ENCODE data around the gene UNC93A.
"Not testable (repeated sequence)": the region's sequence is repeated elsewhere in the genome, so short reads cannot be mapped to it uniquely, and the experiment has no call there.

The UNC93A gene

DNA sequence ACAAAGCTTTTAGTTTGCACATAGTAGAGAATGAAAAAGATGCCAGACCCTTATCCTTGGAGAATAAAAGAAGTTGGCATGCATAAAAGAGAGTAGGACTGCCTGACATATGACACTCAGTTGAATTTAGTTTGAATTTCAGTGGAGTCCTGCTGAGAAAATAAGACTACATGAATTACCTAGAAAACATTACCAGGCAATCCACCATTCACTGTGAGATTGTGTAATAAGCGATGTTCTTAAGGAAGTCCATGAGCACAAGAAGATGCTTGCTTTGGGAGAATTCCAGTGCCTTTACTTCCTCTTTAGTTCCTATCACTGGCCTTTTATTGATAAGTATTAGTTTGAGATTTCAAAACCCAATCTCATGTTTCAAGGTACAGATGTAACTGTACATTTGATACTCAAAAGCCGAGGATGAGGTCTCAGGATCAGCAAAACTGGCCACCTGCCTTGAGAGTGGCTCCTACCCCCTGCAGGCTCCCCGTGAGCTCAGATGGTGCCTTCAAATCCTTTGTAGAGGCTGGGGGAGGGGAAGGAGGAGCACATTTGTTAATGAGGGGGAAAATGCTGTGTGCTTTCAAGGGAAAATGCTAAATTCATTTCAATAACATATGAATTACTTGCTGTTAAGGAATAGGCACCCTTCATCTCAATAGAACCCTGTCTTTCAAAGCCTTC is 11.2 kb upstream of the UNC93A start:
- Histone ChIP-seq H3K4me3 (ENCODE audit: insufficient read depth, low read length, poor library complexity, severe bottlenecking) (no peak overlapping the region), H3K79me2 (ENCODE audit: insufficient read depth, low read length) (no peaks in the 10 kb centered on the region), H3K27me3 (ENCODE audit: low read length) (0 out of 2 replicates have a peak, but pooled peaks cover 3% of the 10 kb centered on the region), H3K9me3 (ENCODE audit: insufficient read depth, low read length) (no peaks in the 10 kb centered on the region), H4K20me1 (ENCODE audit: low read depth, low read length) (no peaks in the 10 kb centered on the region), H3K4me2 (ENCODE audit: low read depth, low read length, poor library complexity, severe bottlenecking) (no peak overlapping the region), H3K36me3 (ENCODE audit: low read length) (no peaks in the 10 kb centered on the region), H3K27ac (ENCODE audit: low read depth, low read length) (no peak overlapping the region), H3F3A (ENCODE audit: insufficient read depth) (no peaks in the 10 kb centered on the region), H2AFZ (ENCODE audit: low read depth, low read length, severe bottlenecking) (no peak overlapping the region), H3K9me2 (replicated peaks; ENCODE audit: insufficient read depth, low read length) (no peaks in the 10 kb centered on the region), H3K9ac (ENCODE audit: low read length) (no peak overlapping the region)
- TF ChIP-seq EZH2phosphoT487 (conservative IDR thresholded peaks at IDR 0.05; ENCODE audit: low read length) = no peak
- TF ChIP-seq, protein P1, sequence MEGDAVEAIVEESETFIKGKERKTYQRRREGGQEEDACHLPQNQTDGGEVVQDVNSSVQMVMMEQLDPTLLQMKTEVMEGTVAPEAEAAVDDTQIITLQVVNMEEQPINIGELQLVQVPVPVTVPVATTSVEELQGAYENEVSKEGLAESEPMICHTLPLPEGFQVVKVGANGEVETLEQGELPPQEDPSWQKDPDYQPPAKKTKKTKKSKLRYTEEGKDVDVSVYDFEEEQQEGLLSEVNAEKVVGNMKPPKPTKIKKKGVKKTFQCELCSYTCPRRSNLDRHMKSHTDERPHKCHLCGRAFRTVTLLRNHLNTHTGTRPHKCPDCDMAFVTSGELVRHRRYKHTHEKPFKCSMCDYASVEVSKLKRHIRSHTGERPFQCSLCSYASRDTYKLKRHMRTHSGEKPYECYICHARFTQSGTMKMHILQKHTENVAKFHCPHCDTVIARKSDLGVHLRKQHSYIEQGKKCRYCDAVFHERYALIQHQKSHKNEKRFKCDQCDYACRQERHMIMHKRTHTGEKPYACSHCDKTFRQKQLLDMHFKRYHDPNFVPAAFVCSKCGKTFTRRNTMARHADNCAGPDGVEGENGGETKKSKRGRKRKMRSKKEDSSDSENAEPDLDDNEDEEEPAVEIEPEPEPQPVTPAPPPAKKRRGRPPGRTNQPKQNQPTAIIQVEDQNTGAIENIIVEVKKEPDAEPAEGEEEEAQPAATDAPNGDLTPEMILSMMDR (IDR thresholded peaks at IDR 0.05; ENCODE audit: insufficient read depth, low read length, poor library complexity, severe bottlenecking) = no peak

DNA sequence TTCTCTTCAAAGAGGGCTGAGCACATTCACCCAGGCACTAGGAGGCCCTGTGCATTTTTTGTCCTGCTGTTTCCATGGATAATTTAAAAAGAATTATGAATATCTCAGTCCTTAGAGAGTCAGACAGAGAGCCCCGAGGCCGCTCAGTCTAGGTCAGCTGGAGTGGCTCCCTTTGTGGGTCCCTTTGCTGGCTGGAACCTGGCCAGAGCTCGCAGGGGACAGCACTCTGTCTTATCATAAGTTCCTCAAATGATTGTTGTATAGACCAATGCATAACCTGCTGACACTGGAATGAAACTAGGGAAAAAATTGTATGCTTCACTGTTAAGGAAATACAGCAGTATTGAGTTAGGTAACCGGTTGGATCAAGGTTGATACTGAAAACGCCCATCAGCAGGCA is 10.6 kb upstream of the UNC93A start:
- H3K9ac ChIP-seq (ENCODE audit: low read length); H2AFZ ChIP-seq (ENCODE audit: low read depth, low read length, severe bottlenecking); H3F3A ChIP-seq (ENCODE audit: insufficient read depth); H4K20me1 ChIP-seq (ENCODE audit: low read depth, low read length); H3K79me2 ChIP-seq (ENCODE audit: insufficient read depth, low read length); H3K36me3 ChIP-seq (ENCODE audit: low read length); H3K4me2 ChIP-seq (ENCODE audit: low read depth, low read length, poor library complexity, severe bottlenecking); H3K9me3 ChIP-seq (ENCODE audit: insufficient read depth, low read length); H3K27ac ChIP-seq (ENCODE audit: low read depth, low read length); H3K27me3 ChIP-seq (ENCODE audit: low read length); H3K9me2 ChIP-seq (replicated peaks; ENCODE audit: insufficient read depth, low read length); H3K4me3 ChIP-seq (ENCODE audit: insufficient read depth, low read length, poor library complexity, severe bottlenecking): not testable (repeated sequence)

DNA sequence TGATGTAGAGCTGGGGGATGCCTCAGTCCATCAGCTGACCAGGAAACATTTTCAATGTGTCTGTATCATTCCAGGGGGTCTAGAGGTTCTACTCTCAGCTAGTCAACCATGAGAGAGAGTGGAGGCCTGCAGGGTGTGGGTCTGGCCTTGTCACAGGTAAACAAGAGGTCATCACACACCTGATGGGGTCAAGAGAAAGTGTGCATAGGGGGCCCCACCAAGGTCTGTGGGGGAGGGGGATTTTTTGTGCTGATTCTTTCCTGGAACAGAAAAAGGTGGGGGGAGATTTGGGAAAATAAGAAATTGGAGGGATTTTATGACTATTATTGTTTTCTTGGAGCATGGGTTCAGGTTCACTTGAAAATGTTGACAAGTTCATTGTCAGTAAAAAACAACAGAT is 8.9 kb upstream of the UNC93A start:
- no peak overlapping the region for H3K9ac ChIP-seq (ENCODE audit: low read length)
- no peaks in the 10 kb centered on the region for H3K36me3 ChIP-seq (ENCODE audit: low read length)
- H3K27me3 ChIP-seq (ENCODE audit: low read length) = 0 out of 2 replicates have a peak, but pooled peaks cover 3% of the 10 kb centered on the region
- H3K9me2 ChIP-seq (replicated peaks; ENCODE audit: insufficient read depth, low read length) = no peaks in the 10 kb centered on the region
- H3K79me2 ChIP-seq (ENCODE audit: insufficient read depth, low read length) = no peaks in the 10 kb centered on the region
- no peaks in the 10 kb centered on the region for H3K9me3 ChIP-seq (ENCODE audit: insufficient read depth, low read length)
- no peaks in the 10 kb centered on the region for H4K20me1 ChIP-seq (ENCODE audit: low read depth, low read length)
- no peak overlapping the region for H2AFZ ChIP-seq (ENCODE audit: low read depth, low read length, severe bottlenecking)
- H3K4me2 ChIP-seq (ENCODE audit: low read depth, low read length, poor library complexity, severe bottlenecking) = no peak overlapping the region
- H3K27ac ChIP-seq (ENCODE audit: low read depth, low read length) = no peak overlapping the region
- no peak for TF ChIP-seq EZH2phosphoT487 (conservative IDR thresholded peaks at IDR 0.05; ENCODE audit: low read length)
- TF ChIP-seq, protein P1 (IDR thresholded peaks at IDR 0.05; ENCODE audit: insufficient read depth, low read length, poor library complexity, severe bottlenecking) = no peak
- no peaks in the 10 kb centered on the region for H3F3A ChIP-seq (ENCODE audit: insufficient read depth)
- H3K4me3 ChIP-seq (ENCODE audit: insufficient read depth, low read length, poor library complexity, severe bottlenecking) = no peak overlapping the region

DNA sequence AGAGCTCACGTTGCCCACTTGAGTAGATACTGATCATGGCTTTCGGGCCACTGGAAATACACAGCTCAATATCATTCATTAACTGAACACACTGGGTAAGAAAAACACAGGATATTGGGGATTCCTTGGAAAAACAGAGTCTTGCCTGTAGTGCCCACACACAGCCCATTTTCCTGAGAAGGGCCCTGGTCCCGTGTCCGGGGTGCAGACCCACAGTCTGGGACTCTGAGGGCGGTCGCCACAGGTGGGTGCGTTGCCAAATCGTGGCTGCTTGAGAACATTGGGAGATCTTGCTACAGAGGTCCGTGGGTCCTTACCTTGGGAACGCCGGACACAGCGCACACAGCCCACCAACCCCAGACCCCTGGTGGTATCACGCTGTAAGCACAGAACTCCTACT is 6.5 kb upstream of the UNC93A start:
- H3K4me3 ChIP-seq (ENCODE audit: insufficient read depth, low read length, poor library complexity, severe bottlenecking); H3K9me3 ChIP-seq (ENCODE audit: insufficient read depth, low read length); H3K9me2 ChIP-seq (replicated peaks; ENCODE audit: insufficient read depth, low read length); H3F3A ChIP-seq (ENCODE audit: insufficient read depth); H2AFZ ChIP-seq (ENCODE audit: low read depth, low read length, severe bottlenecking); H3K27ac ChIP-seq (ENCODE audit: low read depth, low read length); H3K4me2 ChIP-seq (ENCODE audit: low read depth, low read length, poor library complexity, severe bottlenecking); H4K20me1 ChIP-seq (ENCODE audit: low read depth, low read length); H3K36me3 ChIP-seq (ENCODE audit: low read length); H3K27me3 ChIP-seq (ENCODE audit: low read length); H3K79me2 ChIP-seq (ENCODE audit: insufficient read depth, low read length); H3K9ac ChIP-seq (ENCODE audit: low read length): not testable (repeated sequence)

All from SU-DHL-6 (cell line).